ENCODE results near the gene CAMK4. TPM values are rescaled to one million over a fixed set of nuclear protein-coding genes. Genes with fewer than 3 reads are reported as not detected.

Gene CAMK4
- total and polyA plus RNA-seq, 2 of the 8 experiments (the other 6 are each of a cell fraction or from before 2014, with no cell fraction given) = 1.8 to 8.3 TPM

DNA sequence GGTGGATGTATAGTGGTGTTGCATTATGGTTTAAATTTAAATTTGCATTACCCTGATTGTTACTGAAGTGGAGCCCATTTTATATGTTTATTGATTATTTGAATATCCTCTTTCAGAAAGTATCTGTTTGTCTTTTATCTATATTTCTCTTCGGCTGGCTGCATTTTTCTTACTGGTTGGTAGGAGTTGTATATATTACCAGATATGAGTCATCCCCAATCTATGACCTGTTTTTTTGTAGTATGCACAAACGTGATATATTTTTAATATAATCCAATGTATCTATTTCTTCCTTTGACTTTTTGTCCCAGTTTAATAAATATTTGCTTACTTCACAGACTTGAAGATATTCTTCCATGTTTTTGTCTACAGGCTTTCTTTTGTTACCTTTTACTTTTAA is 29.3 kb upstream of the CAMK4 start:
- Histone ChIP-seq H3K4me1 (replicated peaks in 1 of 4; ENCODE audit: control insufficient read depth in 3 of 4, insufficient read depth in 4 of 4, low read length in 3 of 4) (no peaks in the 10 kb centered on the region; a peak in 1 of 7 replicates), H4K5ac (ENCODE audit: insufficient read length, low read depth, low read length) (no peak overlapping the region), H3K9ac (replicated peaks in 1 of 4; ENCODE audit: extremely low read depth in 1 of 4, low read depth in 3 of 4, low read length in 3 of 4) (no peak overlapping the region), H3K36me3 (ENCODE audit: control insufficient read depth in 2 of 4, insufficient read depth in 4 of 4, low read length in 3 of 4) (no peaks in the 10 kb centered on the region), H3K4ac (replicated peaks; ENCODE audit: insufficient read length, low read depth, low read length) (no peak overlapping the region), H2BK5ac (ENCODE audit: low read depth, low read length) (no peak overlapping the region), H4K20me1 (replicated peaks in 1 of 2; ENCODE audit: control insufficient read depth in 1 of 2, insufficient read depth in 2 of 2, low read length in 2 of 2) (no peaks in the 10 kb centered on the region), H3K14ac (ENCODE audit: insufficient read length) (no peak overlapping the region), H4K8ac (ENCODE audit: extremely low read depth, insufficient read depth, low read length) (no peak overlapping the region), H3K18ac (ENCODE audit: extremely low read depth, low read length) (no peak overlapping the region), H4K91ac (replicated peaks; ENCODE audit: insufficient read length, low read length) (no peak overlapping the region), H2AFZ (ENCODE audit: low read length) (no peak overlapping the region), H2BK15ac (ENCODE audit: low read length) (no peak overlapping the region), H3K27ac (ENCODE audit: low read depth, low read length) (no peak overlapping the region), H3K4me2 (ENCODE audit: insufficient read depth in 1 of 2, low read depth in 2 of 2, low read length in 2 of 2) (no peak overlapping the region), H3K23ac (ENCODE audit: insufficient read length) (no peak overlapping the region), H3K4me3 (ENCODE audit: extremely low read depth in 1 of 4, insufficient read depth in 2 of 4, low read depth in 3 of 4, low read length in 4 of 4) (no peak overlapping the region), H2BK120ac (replicated peaks; ENCODE audit: low read depth, low read length) (no peak overlapping the region), H2AK5ac (ENCODE audit: low read depth, low read length) (no peak overlapping the region), H2BK12ac (ENCODE audit: low read depth, low read length) (no peak overlapping the region), H3K79me1 (ENCODE audit: low read depth, low read length) (no peaks in the 10 kb centered on the region), H3K79me2 (ENCODE audit: control insufficient read depth in 1 of 2, insufficient read depth in 2 of 2, low read length in 2 of 2) (no peaks in the 10 kb centered on the region), H2BK20ac (ENCODE audit: low read length) (no peak overlapping the region), H3K56ac (replicated peaks; ENCODE audit: insufficient read length, low read depth, low read length) (no peak overlapping the region), H3K27me3 (replicated peaks in 1 of 4; ENCODE audit: control insufficient read depth in 3 of 4, extremely low read depth in 1 of 4, insufficient read depth in 3 of 4, low read length in 3 of 4) (no peaks in the 10 kb centered on the region), H3K23me2 (ENCODE audit: low read depth, low read length) (no peaks in the 10 kb centered on the region), H3K9me3 (ENCODE audit: insufficient read depth in 2 of 2, low read depth in 1 of 2, low read length in 1 of 2) (no peaks in the 10 kb centered on the region)
- DNase-seq (ENCODE audit: low read depth in 1 of 2, low spot score in 2 of 2) = no peak
- 80% methylated on average over 2 of the region's 2 CpGs; no CpG with 5 or more reads in 1 of the 2 experiments for WGBS, 2 experiments (ENCODE audit: extremely low coverage in 1 of 2, insufficient coverage in 1 of 2, insufficient read length in 1 of 2, insufficient replicate concordance in 2 of 2, low coverage in 1 of 2, low lambda C conversion rate in 2 of 2, missing lambda C conversion rate in 1 of 2)
- POLR2A ChIA-PET (ENCODE audit: partially characterized antibody) = no interaction called here
- CTCF ChIA-PET (ENCODE audit: partially characterized antibody) = no interaction called here
- FAIRE-seq = no peak
- TF ChIP-seq, protein P1, sequence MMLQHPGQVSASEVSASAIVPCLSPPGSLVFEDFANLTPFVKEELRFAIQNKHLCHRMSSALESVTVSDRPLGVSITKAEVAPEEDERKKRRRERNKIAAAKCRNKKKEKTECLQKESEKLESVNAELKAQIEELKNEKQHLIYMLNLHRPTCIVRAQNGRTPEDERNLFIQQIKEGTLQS (IDR thresholded peaks at IDR 0.05; ENCODE audit: insufficient read depth, low read depth, low read length) = no peak
- no peak for TF ChIP-seq SAP30 (IDR thresholded peaks at IDR 0.05; ENCODE audit: insufficient read depth, insufficient replicate concordance, low read length)
- TF ChIP-seq RAD21 (IDR thresholded peaks at IDR 0.05 in 1 of 2, conservative IDR thresholded peaks at IDR 0.05 in 1 of 2; ENCODE audit: low read depth in 2 of 2, low read length in 2 of 2) = no peak
- TF ChIP-seq TAF7 (optimal IDR thresholded peaks at IDR 0.05; ENCODE audit: borderline replicate concordance, low read depth, low read length) = no peak
- no peak for TF ChIP-seq JUND (IDR thresholded peaks at IDR 0.05; ENCODE audit: low read length)
- TF ChIP-seq KDM4A (IDR thresholded peaks at IDR 0.05; ENCODE audit: low read depth, low read length, severe bottlenecking) = no peak
- TF ChIP-seq HDAC2 (IDR thresholded peaks at IDR 0.05; ENCODE audit: borderline replicate concordance in 1 of 2, low read depth in 2 of 2, low read length in 2 of 2) = no peak
- TF ChIP-seq SIN3A (conservative IDR thresholded peaks at IDR 0.05 in 1 of 2, IDR thresholded peaks at IDR 0.05 in 1 of 2; ENCODE audit: low read depth in 1 of 2, low read length in 2 of 2) = no peak
- TF ChIP-seq BCL11A (IDR thresholded peaks at IDR 0.05; ENCODE audit: low read depth in 2 of 2, low read length in 2 of 2) = no peak
- TF ChIP-seq NANOG (IDR thresholded peaks at IDR 0.05; ENCODE audit: insufficient read depth, low read depth, low read length, poor library complexity, severe bottlenecking) = no peak
- TF ChIP-seq, protein P2, sequence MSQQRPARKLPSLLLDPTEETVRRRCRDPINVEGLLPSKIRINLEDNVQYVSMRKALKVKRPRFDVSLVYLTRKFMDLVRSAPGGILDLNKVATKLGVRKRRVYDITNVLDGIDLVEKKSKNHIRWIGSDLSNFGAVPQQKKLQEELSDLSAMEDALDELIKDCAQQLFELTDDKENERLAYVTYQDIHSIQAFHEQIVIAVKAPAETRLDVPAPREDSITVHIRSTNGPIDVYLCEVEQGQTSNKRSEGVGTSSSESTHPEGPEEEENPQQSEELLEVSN (IDR thresholded peaks at IDR 0.05) = no peak
- no peak for TF ChIP-seq YY1 (IDR thresholded peaks at IDR 0.05; ENCODE audit: low read depth, low read length)

Data from H1 (cell line).